ENCODE results near the gene ANOS1.

Gene ANOS1

DNA sequence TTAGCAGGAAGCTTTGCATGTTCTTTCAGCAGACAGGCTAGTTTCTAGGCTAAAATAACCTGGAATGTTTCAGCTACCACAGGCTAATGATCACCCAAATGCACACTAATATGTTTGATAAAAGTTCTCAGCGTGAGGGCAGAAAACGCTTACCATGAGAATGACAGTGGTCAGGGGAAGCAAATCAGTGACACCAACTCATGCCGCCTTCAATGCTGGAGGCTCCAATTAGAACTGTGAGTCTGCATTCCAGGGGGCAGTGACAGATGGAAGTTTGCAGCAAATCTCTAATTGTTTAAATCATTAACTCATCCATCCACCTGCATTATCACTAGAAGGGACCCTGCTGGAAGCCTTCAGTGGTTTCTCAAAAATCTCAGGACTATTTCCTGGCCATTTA lies 43.2 kb downstream of the ANOS1 start:
- H3K4me3 ChIP-seq (ENCODE audit: low read depth, low read length): no peak overlapping the region
- DNase-seq (ENCODE audit: low read depth): no peak

GRCh38 chrX:8684201-8684965 lies 47.6 kb downstream of the ANOS1 start:
- H3K4me3 ChIP-seq (ENCODE audit: low read depth, low read length): no peak overlapping the region
- DNase-seq (ENCODE audit: low read depth): peak; percentile 9
- TF ChIP-seq CTCF (IDR thresholded peaks at IDR 0.05; ENCODE audit: insufficient read depth, low read depth, low read length, missing control alignments): no peak

More for the DNA sequence above, 43.2 kb downstream of the ANOS1 start:
- TF ChIP-seq CTCF (IDR thresholded peaks at IDR 0.05; ENCODE audit: insufficient read depth, low read depth, low read length, missing control alignments): no peak

- no peak overlapping the region for H3K4me3 ChIP-seq (ENCODE audit: low read depth, low read length)
- TF ChIP-seq CTCF (IDR thresholded peaks at IDR 0.05; ENCODE audit: insufficient read depth, low read depth, low read length, missing control alignments): no peak
- DNase-seq (ENCODE audit: low read depth): no peak
Measured at GRCh38 chrX:8683687-8684086, 48.2 kb downstream of the ANOS1 start.

DNA sequence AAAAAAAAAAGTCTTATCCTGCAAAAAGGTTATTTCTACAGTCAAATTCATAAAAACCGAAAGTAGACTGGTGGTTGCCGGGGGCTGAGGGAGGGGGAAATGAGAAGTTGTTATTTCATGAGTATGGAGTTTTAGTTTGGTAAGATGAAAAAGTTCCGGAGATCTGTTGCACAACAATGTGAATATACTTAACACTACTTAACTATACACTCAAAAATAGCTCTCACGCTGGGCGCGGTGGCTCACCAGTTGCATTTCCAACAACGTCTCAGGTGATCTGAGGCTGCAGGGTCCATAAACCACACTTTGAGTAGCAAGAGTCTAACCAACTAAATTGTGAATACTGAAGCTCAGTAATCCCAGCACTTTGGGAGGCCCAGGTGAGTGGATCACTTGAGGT lies 52.4 kb downstream of the ANOS1 start:
- no peak overlapping the region for H3K4me3 ChIP-seq (ENCODE audit: low read depth, low read length)
- DNase-seq (ENCODE audit: low read depth): no peak
- no peak for TF ChIP-seq CTCF (IDR thresholded peaks at IDR 0.05; ENCODE audit: insufficient read depth, low read depth, low read length, missing control alignments)

DNA sequence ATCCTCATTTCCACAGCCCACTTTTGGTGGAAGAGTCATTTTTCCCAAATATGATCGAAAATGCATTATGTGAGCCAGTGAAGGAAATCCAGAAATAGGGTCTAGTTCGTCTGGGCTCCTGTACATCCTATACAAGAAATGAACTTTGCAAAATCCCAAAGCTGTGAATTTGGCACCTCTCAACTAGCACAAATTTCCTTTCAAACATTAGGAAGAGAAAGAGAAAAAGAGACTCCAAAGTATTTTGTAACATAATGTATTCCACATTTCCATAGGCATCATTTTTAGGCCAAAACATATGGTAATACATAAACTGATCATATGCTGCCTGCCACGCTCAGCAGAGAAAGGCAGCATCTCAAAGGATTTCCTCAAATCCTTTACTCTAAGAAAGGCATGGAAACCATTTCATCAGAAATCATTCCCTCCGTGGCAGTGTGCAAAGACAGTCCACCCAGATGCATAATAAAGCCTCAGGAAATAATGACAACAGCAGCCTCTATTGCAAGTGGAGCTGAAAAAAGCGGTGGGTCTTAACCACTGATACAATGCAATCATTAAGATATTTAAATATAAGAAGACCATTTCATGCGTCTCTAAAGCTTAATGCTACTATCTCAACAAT lies 56.8 kb downstream of the ANOS1 start:
- no peak for DNase-seq (ENCODE audit: low read depth)
- no peak for TF ChIP-seq CTCF (IDR thresholded peaks at IDR 0.05; ENCODE audit: insufficient read depth, low read depth, low read length, missing control alignments)
- H3K4me3 ChIP-seq (ENCODE audit: low read depth, low read length): no peak overlapping the region

- H3K4me3 ChIP-seq (ENCODE audit: low read depth, low read length): no peak overlapping the region
- no peak for DNase-seq (ENCODE audit: low read depth)
- no peak for TF ChIP-seq CTCF (IDR thresholded peaks at IDR 0.05; ENCODE audit: insufficient read depth, low read depth, low read length, missing control alignments)
Measured at GRCh38 chrX:8673201-8673600, 58.7 kb downstream of the ANOS1 start.
